ENCODE measurements around the gene GPHN.

GPHN gene

DNA sequence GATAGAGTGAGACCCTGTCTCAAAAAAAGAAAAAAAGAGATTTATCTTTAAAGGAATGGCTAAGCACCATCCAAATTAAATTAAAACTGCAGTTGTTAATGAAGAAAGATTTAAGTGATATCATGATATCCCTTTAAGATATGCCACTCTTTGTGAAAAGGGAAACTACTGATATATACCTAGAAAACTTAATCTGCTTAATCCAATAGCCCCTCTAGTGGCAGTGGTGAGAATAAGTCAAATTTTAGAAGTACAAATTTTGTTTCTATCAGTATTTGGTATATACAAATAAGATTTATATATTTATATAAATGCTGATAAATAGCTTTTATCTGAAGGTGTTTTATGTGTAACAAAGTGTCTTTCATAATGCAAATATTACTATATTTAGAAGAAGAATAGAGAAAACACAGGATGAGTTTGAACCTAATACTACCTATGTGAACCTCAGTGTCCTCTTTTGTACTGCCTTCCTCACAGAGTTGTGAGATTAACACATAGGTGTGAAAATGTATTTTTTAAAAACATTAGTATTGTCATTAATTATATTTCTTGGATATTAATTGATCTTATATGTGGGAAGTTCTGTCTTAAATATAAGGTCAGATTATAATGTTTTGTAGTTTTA is 629.9 kb downstream of the GPHN start:
- no peak overlapping the region for H3K9ac ChIP-seq (ENCODE audit: low read length in 5 of 5)
- H3K36me3 ChIP-seq (ENCODE audit: control insufficient read depth in 5 of 5, insufficient read depth in 5 of 5, low read length in 5 of 5) = peaks cover 0 to 7% (median 0%) of the 10 kb centered on the region in 5 donors
- no peaks in the 10 kb centered on the region for H3K4me1 ChIP-seq (ENCODE audit: control insufficient read depth in 5 of 5, insufficient read depth in 5 of 5, low read length in 5 of 5)
- H3K4me3 ChIP-seq (ENCODE audit: low read depth in 1 of 5, low read length in 5 of 5) = no peak overlapping the region
- no peaks in the 10 kb centered on the region for H3K9me3 ChIP-seq (ENCODE audit: control insufficient read depth in 5 of 5, low read length in 5 of 5)
- H3K27ac ChIP-seq (ENCODE audit: low read depth, low read length) = no peak overlapping the region
- H3K27me3 ChIP-seq (ENCODE audit: control insufficient read depth in 5 of 5, insufficient read depth in 4 of 5, low read length in 5 of 5) = no peaks in the 10 kb centered on the region

DNA sequence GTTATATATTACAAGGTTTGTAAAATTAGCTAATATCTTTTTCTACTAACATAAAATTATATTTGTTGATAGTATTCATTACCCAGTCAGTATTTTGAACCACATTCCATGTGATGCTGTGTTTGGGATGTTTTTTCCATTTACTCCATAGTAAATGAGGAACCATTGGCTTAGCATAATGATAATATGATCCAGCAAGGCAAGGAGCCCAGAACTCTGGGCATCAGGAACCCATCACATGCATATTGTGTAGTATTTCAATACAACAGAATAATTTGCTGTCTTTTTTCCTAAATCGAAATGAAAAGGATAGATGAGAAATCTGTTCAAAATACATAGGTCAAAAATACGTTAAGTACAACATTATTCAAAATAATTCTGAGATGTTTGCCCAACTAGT is 632.6 kb downstream of the GPHN start:
- Histone ChIP-seq H3K9me3 (ENCODE audit: control insufficient read depth in 5 of 5, low read length in 5 of 5) (no peaks in the 10 kb centered on the region), H3K27me3 (ENCODE audit: control insufficient read depth in 5 of 5, insufficient read depth in 4 of 5, low read length in 5 of 5) (no peaks in the 10 kb centered on the region), H3K9ac (ENCODE audit: low read length in 5 of 5) (no peak overlapping the region), H3K4me3 (ENCODE audit: low read depth in 1 of 5, low read length in 5 of 5) (no peak overlapping the region), H3K4me1 (ENCODE audit: control insufficient read depth in 5 of 5, insufficient read depth in 5 of 5, low read length in 5 of 5) (no peaks in the 10 kb centered on the region), H3K27ac (ENCODE audit: low read depth, low read length) (no peak overlapping the region), H3K36me3 (ENCODE audit: control insufficient read depth in 5 of 5, insufficient read depth in 5 of 5, low read length in 5 of 5) (peaks cover 4 to 12% (median 8%) of the 10 kb centered on the region in 5 donors)

DNA sequence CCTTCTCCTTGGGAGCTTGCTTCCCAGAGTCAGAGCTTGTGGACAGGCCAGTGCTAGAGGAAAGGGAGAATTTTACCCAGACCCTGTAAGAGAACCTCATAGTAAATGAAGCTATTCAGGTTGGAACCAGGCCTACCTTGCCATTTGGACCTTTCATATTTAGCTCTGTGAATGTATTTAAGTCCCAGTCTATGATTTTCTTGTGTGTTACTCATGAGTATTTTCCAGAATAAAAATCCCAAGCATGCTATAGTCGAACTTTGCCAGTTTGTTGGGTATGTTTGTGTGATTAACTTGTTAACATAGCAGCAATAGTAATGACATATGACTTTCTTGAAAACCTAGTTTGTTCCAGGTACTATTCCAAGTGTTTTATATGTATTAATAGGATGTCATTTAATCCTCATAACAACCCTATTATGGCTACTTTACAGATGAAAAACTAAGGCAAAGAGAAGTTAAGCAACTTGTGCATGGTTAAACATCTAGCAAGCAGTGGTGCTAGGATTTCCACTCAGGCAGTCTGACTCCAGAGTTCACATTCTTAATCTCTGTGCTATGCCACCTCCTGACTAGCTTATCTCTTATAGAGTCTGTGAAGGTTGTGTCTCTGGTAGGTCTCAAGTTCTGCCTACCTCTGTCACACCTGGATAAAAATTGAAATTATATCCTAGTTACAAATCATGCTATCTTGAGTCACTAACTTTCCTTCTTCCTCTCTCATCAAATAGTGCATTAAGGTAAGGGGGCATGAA is 633.4 kb downstream of the GPHN start:
- Histone ChIP-seq H3K9me3 (ENCODE audit: control insufficient read depth in 5 of 5, low read length in 5 of 5) (no peaks in the 10 kb centered on the region), H3K27ac (ENCODE audit: low read depth, low read length) (no peak overlapping the region), H3K27me3 (ENCODE audit: control insufficient read depth in 5 of 5, insufficient read depth in 4 of 5, low read length in 5 of 5) (no peaks in the 10 kb centered on the region), H3K4me1 (ENCODE audit: control insufficient read depth in 5 of 5, insufficient read depth in 5 of 5, low read length in 5 of 5) (no peaks in the 10 kb centered on the region), H3K36me3 (ENCODE audit: control insufficient read depth in 5 of 5, insufficient read depth in 5 of 5, low read length in 5 of 5) (peaks cover 4 to 15% (median 8%) of the 10 kb centered on the region in 5 donors), H3K4me3 (ENCODE audit: low read depth in 1 of 5, low read length in 5 of 5) (no peak overlapping the region), H3K9ac (ENCODE audit: low read length in 5 of 5) (no peak overlapping the region)

DNA sequence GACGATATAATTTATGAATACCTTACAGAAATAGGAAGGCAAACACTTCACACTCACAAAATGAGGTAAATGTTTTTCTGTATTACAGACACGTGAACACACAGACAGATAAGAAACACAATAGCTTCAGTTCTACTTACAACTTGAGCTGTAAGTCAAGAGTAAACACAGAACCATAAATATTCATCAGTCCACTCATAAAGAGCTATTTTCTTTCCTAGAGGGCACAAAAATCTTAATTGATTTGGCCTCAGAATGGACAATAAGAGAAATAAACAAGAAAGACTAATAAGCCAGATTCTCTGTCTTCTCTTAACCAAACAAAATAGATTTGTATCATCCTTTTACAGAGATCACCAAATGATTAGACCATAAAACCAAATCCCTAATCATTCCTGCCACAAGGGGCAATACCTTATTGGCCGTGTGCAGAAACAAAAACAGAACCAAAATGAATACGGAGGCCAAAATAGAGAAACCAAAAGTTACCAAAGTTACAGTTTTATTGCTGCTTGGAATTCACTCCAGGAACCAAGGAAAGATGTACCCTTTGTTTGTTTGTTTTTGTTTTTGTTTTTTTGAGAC is 643.2 kb downstream of the GPHN start:
- no peak overlapping the region for H3K9ac ChIP-seq (ENCODE audit: low read length in 5 of 5)
- H3K36me3 ChIP-seq (ENCODE audit: control insufficient read depth in 5 of 5, insufficient read depth in 5 of 5, low read length in 5 of 5) = peaks cover 0 to 3% (median 0%) of the 10 kb centered on the region in 5 donors
- H3K4me1 ChIP-seq (ENCODE audit: control insufficient read depth in 5 of 5, insufficient read depth in 5 of 5, low read length in 5 of 5) = no peaks in the 10 kb centered on the region
- no peaks in the 10 kb centered on the region for H3K27me3 ChIP-seq (ENCODE audit: control insufficient read depth in 5 of 5, insufficient read depth in 4 of 5, low read length in 5 of 5)
- H3K9me3 ChIP-seq (ENCODE audit: control insufficient read depth in 5 of 5, low read length in 5 of 5) = no peaks in the 10 kb centered on the region
- no peak overlapping the region for H3K4me3 ChIP-seq (ENCODE audit: low read depth in 1 of 5, low read length in 5 of 5)
- H3K27ac ChIP-seq (ENCODE audit: low read depth, low read length) = no peak overlapping the region

DNA sequence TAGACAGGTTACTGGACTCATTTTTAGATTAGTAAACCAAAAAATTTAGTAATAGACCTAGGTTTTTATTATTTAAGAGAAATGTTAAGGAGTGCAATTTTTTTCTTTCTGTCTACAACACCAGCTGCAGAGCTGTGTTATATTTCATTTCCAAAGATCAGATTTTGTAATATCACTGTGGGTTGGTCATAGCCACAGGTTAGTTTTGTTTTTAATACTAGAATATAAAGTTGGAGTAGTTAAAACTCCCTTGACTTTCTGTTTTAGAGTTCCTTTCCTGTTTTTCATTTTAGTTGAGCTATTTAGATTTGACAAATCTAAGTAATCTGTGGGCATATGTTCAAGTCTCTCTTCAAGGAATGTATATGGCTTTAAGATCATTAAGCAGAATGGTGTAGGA is 650.6 kb downstream of the GPHN start:
- no peak overlapping the region for H3K4me3 ChIP-seq (ENCODE audit: low read depth in 1 of 5, low read length in 5 of 5)
- H3K27me3 ChIP-seq (ENCODE audit: control insufficient read depth in 5 of 5, insufficient read depth in 4 of 5, low read length in 5 of 5) = no peaks in the 10 kb centered on the region
- no peaks in the 10 kb centered on the region for H3K36me3 ChIP-seq (ENCODE audit: control insufficient read depth in 5 of 5, insufficient read depth in 5 of 5, low read length in 5 of 5)
- no peak overlapping the region for H3K27ac ChIP-seq (ENCODE audit: low read depth, low read length)
- no peaks in the 10 kb centered on the region for H3K4me1 ChIP-seq (ENCODE audit: control insufficient read depth in 5 of 5, insufficient read depth in 5 of 5, low read length in 5 of 5)
- no peaks in the 10 kb centered on the region for H3K9me3 ChIP-seq (ENCODE audit: control insufficient read depth in 5 of 5, low read length in 5 of 5)
- H3K9ac ChIP-seq (ENCODE audit: low read length in 5 of 5) = no peak overlapping the region

DNA sequence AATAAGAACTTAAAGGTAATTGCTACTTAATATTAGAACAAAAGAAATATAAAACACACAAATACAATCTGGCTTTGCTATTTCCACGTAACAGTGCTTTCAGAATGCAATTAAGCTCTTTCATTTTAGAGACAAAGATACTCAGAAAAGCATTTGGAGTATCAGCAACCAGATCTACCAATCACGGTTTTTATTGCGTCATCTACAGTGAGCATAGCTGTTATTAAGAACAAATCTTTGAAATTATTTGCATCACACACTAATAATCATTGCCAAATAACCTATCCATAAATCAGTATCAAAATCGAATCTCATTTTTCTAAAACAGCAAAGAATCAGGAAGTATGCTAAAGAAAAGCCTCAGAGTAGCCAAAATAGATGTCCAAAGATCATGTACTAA is 654.4 kb downstream of the GPHN start:
- H3K4me3 ChIP-seq (ENCODE audit: low read depth in 1 of 5, low read length in 5 of 5) = no peak overlapping the region
- no peaks in the 10 kb centered on the region for H3K9me3 ChIP-seq (ENCODE audit: control insufficient read depth in 5 of 5, low read length in 5 of 5)
- H3K27me3 ChIP-seq (ENCODE audit: control insufficient read depth in 5 of 5, insufficient read depth in 4 of 5, low read length in 5 of 5) = no peaks in the 10 kb centered on the region
- H3K36me3 ChIP-seq (ENCODE audit: control insufficient read depth in 5 of 5, insufficient read depth in 5 of 5, low read length in 5 of 5) = peaks cover 0 to 8% (median 0%) of the 10 kb centered on the region in 5 donors
- no peak overlapping the region for H3K9ac ChIP-seq (ENCODE audit: low read length in 5 of 5)
- H3K27ac ChIP-seq (ENCODE audit: low read depth, low read length) = no peak overlapping the region
- no peaks in the 10 kb centered on the region for H3K4me1 ChIP-seq (ENCODE audit: control insufficient read depth in 5 of 5, insufficient read depth in 5 of 5, low read length in 5 of 5)

DNA sequence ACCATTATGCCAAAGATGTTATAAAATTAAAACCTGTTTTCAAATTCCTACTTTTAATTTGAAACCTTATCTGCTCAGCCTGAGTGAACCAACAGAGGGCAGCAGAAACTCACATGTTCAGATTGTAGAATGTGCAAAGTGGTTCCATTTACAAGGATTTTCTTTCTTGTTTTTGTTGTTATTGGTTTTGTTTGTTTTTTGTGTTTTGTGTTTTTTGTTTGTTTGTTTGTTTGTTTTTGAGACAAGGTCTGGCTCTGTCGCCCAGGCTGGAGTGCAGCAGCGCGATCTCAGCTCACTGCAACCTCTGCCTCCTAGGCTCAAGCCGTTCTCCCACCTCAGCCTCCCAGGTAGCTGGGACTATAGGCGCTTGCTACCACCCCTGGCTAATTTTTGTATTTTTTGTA is 658.5 kb downstream of the GPHN start:
- H3K27me3 ChIP-seq (ENCODE audit: control insufficient read depth in 5 of 5, insufficient read depth in 4 of 5, low read length in 5 of 5) = no peaks in the 10 kb centered on the region
- H3K4me3 ChIP-seq (ENCODE audit: low read depth in 1 of 5, low read length in 5 of 5) = no peak overlapping the region
- no peak overlapping the region for H3K27ac ChIP-seq (ENCODE audit: low read depth, low read length)
- H3K9me3 ChIP-seq (ENCODE audit: control insufficient read depth in 5 of 5, low read length in 5 of 5) = no peaks in the 10 kb centered on the region
- H3K36me3 ChIP-seq (ENCODE audit: control insufficient read depth in 5 of 5, insufficient read depth in 5 of 5, low read length in 5 of 5) = peaks cover 2 to 19% (median 7%) of the 10 kb centered on the region in 5 donors
- H3K9ac ChIP-seq (ENCODE audit: low read length in 5 of 5) = no peak overlapping the region
- no peaks in the 10 kb centered on the region for H3K4me1 ChIP-seq (ENCODE audit: control insufficient read depth in 5 of 5, insufficient read depth in 5 of 5, low read length in 5 of 5)

DNA sequence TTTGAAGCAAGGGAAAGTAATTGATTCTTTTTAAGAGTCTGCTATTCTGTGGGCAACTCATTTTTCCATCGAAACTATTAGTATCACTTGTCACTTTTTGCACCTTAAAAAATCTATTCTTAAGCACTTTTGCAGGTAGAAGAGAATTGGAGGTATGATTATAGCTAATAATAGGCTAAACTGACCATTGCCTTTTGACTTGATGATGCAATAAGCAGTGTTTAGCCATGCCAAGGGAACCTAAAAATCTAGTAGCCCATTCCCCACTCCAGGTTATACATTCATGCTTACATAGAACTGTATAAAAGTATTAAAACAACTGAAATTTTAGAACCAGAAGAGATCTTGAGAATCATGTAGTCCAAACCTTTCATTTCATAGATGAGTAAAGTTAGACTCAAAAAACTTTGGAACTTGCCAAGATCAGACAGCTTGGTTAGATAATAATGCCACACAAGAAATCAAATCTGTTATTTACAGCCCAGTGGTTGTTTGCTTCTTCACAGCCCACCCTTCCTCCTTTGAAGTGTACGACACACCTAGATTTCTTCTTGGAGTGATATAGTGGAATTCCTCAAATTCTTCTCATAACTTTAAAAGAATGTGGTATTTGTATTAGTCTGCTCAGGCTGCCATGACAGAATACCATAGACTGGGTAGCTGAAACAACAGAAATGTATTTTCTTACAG is 659.6 kb downstream of the GPHN start:
- H3K4me3 ChIP-seq (ENCODE audit: low read depth in 1 of 5, low read length in 5 of 5) = no peak overlapping the region
- no peaks in the 10 kb centered on the region for H3K27me3 ChIP-seq (ENCODE audit: control insufficient read depth in 5 of 5, insufficient read depth in 4 of 5, low read length in 5 of 5)
- H3K27ac ChIP-seq (ENCODE audit: low read depth, low read length) = no peak overlapping the region
- peaks cover 0 to 4% (median 0%) of the 10 kb centered on the region in 5 donors for H3K9me3 ChIP-seq (ENCODE audit: control insufficient read depth in 5 of 5, low read length in 5 of 5)
- no peak overlapping the region for H3K9ac ChIP-seq (ENCODE audit: low read length in 5 of 5)
- no peaks in the 10 kb centered on the region for H3K4me1 ChIP-seq (ENCODE audit: control insufficient read depth in 5 of 5, insufficient read depth in 5 of 5, low read length in 5 of 5)
- peaks cover 3 to 26% (median 14%) of the 10 kb centered on the region in 5 donors for H3K36me3 ChIP-seq (ENCODE audit: control insufficient read depth in 5 of 5, insufficient read depth in 5 of 5, low read length in 5 of 5)

DNA sequence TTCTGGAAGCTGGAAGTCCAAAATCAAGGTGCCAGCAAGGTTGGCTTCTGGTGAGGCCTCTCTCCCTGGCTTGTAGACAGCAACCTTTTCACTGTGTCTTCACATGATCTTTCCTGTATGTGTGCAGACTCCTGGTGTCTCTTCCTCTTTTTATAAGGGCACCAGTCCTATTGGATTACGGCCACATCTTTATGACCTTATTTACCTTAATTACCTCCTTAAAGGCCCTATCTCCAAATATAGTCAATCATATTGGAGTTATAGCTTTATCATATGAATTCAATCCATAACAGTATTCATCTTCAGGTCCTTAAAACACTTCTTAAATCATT is 660.1 kb downstream of the GPHN start:
- Histone ChIP-seq H3K36me3 (ENCODE audit: control insufficient read depth in 5 of 5, insufficient read depth in 5 of 5, low read length in 5 of 5) (peaks cover 3 to 26% (median 15%) of the 10 kb centered on the region in 5 donors), H3K27ac (ENCODE audit: low read depth, low read length) (no peak overlapping the region), H3K27me3 (ENCODE audit: control insufficient read depth in 5 of 5, insufficient read depth in 4 of 5, low read length in 5 of 5) (no peaks in the 10 kb centered on the region), H3K4me1 (ENCODE audit: control insufficient read depth in 5 of 5, insufficient read depth in 5 of 5, low read length in 5 of 5) (no peaks in the 10 kb centered on the region), H3K4me3 (ENCODE audit: low read depth in 1 of 5, low read length in 5 of 5) (no peak overlapping the region), H3K9me3 (ENCODE audit: control insufficient read depth in 5 of 5, low read length in 5 of 5) (peaks cover 0 to 8% (median 4%) of the 10 kb centered on the region in 5 donors), H3K9ac (ENCODE audit: low read length in 5 of 5) (no peak overlapping the region)

DNA sequence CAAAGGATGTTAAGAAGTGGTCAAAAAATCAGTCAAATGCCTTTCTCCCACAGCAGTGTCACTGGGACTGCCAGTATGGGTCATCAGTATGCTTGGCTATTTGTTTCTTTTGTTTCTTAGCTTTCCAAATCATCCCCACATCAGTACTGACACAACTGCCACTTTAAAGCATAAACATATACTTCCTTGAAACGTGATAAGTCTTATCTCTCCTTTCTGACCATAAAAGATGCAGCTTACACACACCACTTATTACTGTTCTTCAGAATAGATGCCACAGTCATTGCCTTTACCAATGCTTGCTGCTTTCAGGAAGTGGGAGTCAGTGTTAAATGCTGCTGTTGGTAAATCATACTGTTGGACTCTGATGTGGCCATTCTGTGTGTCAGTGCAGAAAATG is 662.7 kb downstream of the GPHN start:
- peaks cover 0 to 13% (median 7%) of the 10 kb centered on the region in 5 donors for H3K9me3 ChIP-seq (ENCODE audit: control insufficient read depth in 5 of 5, low read length in 5 of 5)
- no peak overlapping the region for H3K9ac ChIP-seq (ENCODE audit: low read length in 5 of 5)
- H3K27me3 ChIP-seq (ENCODE audit: control insufficient read depth in 5 of 5, insufficient read depth in 4 of 5, low read length in 5 of 5) = no peaks in the 10 kb centered on the region
- no peak overlapping the region for H3K4me3 ChIP-seq (ENCODE audit: low read depth in 1 of 5, low read length in 5 of 5)
- peaks cover 3 to 20% (median 15%) of the 10 kb centered on the region in 5 donors for H3K36me3 ChIP-seq (ENCODE audit: control insufficient read depth in 5 of 5, insufficient read depth in 5 of 5, low read length in 5 of 5)
- no peaks in the 10 kb centered on the region for H3K4me1 ChIP-seq (ENCODE audit: control insufficient read depth in 5 of 5, insufficient read depth in 5 of 5, low read length in 5 of 5)
- no peak overlapping the region for H3K27ac ChIP-seq (ENCODE audit: low read depth, low read length)

Data from subcutaneous abdominal adipose tissue (tissue), 5 donors.